Measurements from ENCODE around the gene MAN2A2.
A peak's percentile ranks its signal among the peaks of the same experiment; 100 is the strongest.

Gene MAN2A2

DNA sequence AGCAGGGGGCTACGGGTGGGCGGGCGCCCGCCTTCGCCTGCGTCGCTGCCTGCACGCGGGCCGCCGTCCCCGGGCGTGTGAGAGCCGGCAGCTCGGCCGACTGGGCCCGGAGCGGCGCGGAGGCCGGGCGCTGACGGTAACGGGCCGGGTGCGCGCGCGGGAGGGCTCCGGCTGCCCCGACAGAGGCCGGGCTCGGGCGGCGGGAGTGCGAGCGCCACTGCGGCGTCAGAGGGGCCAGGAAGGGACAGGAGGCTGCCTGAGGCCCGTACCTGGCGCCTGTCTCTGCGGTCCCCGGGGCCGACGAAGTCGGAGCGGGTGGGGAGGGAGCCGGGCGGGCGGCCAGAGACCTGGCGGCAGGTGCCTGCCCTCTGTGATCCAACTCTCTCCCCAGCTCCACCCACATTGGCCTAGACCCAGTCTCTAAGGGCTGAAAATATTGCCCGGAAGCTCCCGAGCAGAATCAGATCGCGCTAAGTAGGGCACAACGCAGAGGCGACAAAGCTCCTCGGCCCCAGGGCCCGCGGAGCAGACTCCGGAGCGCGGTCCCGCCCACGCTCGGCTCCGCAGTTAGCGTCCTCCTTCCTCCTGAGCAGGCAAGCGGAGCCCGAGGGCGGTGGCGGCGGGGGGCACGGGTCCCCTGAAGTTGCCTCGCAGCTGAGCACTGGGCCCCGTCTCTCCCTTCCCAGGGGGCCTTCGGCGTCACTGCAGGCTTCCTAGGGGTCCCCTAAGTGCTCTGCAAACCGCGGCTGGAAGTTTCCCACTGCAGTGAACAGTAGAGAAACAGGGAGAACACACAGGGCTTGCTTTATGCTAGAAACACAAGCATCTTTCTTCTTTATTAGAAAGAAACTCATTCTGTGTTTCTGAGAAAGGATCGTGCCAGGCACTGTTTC, at the start of gene MAN2A2:
TSS of gene MAN2A2 (plus strand) at position 463 of the 893 bp plus-strand sequence. CDS start 906 bp downstream, outside the sequence.
- peak within 1 kb of the TSS; percentile 73 for H3K4me3 ChIP-seq (ENCODE audit: low read depth, low read length)
- DNase-seq (ENCODE audit: low read depth): no peak

DNA sequence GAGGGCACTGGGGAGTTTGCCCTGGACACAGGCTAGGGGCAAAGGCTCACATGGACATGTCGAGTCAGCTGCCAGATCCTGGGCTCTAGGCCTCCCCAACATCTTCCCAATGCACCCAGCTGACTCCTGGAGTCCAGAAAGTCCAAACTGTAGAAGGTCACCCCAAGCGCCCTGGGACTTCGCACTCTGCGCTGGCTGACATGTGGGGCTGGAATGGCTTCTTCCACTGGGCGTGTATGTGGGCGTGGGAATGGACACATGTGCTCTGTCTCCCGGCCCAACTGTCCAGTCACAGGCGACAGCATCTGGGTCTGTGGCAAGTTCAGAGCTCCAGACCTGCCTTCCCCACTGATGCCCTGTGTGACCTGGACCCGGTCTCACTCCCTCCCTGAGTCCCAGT, 48.0 kb upstream of the MAN2A2 start:
- H3K4me3 ChIP-seq (ENCODE audit: low read depth, low read length): no peak overlapping the region
- no peak for DNase-seq (ENCODE audit: low read depth)

DNA sequence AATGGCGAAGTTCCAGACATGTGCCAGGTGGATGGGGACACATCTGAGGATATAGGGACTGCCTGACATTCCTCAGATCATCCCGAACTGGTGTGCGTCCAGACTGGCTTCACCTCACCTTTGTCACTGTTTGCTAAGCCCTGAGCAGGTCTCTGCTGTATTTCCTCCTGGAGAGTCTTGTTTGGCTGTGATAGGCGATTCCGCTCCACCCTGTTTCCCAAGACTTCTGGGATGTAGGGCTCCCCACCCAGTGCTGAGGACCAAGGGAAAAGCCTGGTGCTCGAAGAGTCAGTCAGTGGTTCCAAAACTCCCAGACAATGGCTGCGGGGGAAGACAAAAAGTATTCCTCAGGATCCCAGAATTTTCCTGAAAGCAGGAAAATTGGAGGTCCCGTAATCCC, 45.8 kb upstream of the MAN2A2 start:
- no peak overlapping the region for H3K4me3 ChIP-seq (ENCODE audit: low read depth, low read length)
- DNase-seq (ENCODE audit: low read depth): no peak

DNA sequence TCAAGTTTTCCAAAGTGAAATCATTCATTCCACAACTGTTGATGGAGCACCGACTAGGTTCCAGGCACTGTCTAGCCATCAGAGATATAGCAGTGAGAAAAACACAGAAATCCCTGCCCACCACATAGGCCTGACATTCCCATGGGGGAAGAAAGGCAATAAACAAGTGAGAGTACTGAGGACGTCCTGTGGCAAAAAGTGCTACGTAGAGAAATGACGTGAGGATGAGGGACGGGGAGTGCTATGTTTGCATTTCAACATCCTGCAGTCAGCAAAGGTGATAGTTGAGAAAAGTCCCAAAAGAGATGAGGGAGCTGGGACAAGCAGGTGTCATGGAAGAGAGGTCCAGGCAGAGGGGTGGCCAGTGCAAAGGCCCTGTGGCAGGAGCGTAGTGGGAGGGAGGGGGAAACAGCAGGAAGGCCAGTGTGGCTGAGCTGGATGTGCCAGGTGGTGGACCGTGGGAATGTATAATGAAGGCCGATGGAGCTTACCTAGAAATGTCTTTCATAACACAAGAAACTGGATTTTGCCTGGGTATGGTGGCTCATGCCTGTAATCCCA, 45.1 kb upstream of the MAN2A2 start:
- DNase-seq (ENCODE audit: low read depth): no peak

DNA sequence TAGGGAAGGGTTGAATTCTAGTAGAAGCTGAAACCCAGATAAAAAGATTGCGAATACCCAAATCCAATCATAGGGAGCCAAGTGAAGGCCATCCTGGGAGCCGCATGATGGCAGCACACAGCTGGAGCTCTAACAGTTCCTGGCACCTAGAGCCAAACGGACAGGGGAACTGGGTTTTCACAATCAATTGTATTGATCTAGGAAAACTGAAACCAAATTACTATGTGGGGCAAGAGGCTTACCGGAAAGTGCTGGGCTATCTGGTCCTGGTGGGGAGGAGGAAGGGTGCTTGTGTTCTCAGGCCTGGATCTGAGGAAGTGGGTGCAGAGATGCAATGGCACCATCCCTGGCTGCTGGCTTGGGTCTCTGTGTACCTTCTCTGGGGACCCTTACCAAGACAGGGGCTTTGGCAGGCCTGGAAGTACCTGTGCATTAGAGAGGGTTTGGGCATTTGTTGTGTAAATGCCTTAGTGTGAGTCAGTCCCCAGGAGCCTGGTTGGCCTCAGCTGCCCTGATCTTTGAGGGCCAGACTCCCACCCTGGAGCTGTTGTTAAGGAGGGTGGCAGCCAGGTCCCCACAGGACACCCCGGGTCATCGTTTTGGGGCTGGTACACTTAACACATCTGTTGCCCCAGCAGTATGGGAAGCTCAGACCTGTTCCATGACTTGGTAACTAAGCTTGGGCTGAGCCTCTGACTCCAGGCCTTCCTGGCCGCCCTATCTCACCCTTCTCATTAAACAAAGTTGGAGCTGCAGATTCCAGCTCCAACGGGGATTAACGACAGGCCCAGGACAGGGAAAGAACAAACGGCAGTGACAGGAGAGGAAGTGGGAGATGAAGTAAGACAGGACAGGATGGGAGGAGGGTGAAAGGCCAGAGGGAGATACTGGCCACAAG, 43.6 kb upstream of the MAN2A2 start:
- no peak for DNase-seq (ENCODE audit: low read depth)
- no peak overlapping the region for H3K4me3 ChIP-seq (ENCODE audit: low read depth, low read length)

More for the DNA sequence above, 45.1 kb upstream of the MAN2A2 start:
- no peak overlapping the region for H3K4me3 ChIP-seq (ENCODE audit: low read depth, low read length)

DNA sequence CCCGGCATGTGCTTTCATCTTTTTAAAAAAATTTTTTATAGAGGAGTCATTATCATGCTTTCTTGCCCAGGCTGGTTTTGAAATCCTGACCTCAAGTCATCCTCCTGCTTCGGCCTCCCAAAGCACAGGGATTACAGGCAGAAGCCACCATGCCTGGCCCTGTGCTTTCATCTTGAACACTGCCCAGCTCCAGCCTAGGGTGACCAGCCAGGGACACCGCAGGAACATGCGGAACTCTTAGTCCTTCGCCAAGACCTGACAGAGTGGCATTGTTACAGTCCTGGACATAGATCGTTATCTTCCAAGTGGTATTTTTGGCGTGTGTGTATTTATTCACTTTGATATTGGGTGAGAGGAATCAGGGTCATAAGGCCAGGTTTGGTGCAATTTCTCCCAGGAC, 42.7 kb upstream of the MAN2A2 start:
- no peak for DNase-seq (ENCODE audit: low read depth)
- no peak overlapping the region for H3K4me3 ChIP-seq (ENCODE audit: low read depth, low read length)

DNA sequence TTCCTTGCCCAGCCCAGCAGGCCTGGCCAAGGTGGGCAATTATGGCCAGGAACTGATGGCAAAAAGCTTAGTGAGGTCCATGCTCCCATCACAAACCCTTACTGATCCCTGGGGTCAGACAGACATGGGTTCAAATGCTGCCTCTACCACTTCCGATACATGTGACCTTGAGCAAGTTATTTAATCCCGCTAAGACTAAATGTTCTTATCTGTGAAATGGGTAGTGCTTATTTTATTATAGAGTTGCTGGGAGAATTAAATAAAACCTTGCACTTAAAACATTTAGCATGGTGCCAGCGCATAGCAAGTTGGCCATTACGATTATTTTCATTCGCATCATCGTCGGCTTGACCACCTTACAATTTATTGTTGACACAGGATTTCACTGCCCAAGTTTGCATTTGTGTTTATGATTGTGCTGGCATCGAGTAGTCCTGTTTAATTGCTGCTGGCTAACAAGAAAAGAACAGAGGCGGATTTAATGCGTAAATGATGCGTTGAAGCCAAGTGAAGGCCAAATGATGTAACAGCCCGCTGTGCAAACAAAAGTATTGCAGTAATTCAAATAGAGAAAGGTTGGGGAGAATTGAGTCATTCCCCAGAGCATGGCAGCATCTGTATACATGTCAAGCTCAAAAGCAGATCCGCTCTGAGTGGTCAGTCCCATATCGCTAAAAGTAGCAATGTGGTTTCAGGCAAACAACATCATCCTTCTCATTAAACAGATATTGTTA, 42.0 kb upstream of the MAN2A2 start:
- H3K4me3 ChIP-seq (ENCODE audit: low read depth, low read length): no peak overlapping the region
- no peak for DNase-seq (ENCODE audit: low read depth)

DNA sequence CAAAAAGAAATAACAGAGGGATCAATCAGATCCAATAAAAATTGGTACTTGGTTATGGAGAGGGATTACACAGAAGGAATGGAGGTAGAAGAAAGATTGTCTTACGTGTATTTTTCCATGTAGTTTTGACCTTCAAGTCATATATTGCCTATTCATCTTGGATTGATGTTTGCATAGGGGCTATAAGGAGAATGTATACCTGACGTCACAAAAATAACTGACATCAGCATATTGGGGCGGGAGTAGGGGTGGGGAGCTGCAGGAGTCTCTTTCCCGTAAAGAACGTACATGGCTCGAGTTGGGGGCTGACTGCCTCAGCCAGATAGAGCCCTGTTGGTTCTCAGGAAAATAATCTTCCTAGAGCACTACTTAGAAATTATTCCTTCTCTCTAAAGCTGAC, 40.6 kb upstream of the MAN2A2 start:
- no peak for DNase-seq (ENCODE audit: low read depth)
- H3K4me3 ChIP-seq (ENCODE audit: low read depth, low read length): no peak overlapping the region

DNA sequence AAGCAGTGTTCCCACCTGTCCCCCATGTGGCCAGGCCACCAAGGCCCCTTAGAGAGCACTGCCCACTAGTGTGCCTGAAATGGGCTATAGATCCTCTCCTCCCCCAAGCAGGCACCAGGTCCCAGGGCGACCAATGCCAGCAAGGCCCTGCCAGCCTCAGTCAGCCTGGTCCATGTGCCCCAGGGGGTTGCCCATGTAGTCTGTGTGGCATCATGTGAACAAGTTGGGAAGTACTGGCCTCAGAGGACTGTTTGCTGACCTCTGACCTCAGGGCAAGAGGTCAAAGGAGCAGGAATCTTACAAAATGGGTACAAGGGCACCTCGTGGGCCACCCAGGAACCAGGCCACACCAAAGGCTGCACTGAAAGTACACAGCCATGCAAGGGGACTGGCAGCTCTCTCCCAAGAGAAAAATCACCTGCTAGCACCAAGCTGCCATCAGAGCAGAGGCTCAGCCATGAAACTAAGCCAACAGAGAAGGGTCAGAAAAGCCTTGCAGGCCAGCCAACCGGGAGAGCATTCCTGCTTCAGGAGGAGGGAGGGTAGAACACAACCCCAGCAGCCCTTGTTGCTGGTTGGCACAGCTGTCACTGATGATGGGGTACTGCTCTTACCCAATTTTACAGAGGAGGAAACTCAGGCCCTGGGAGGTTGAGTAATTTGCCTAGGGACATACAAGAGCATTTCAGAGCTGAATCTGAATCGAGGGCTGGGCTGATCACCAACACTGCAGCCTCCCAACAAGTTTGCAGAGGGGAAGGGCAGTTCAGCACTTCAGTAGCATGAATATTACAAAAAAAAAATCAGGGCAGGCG, 39.9 kb upstream of the MAN2A2 start:
- no peak for DNase-seq (ENCODE audit: low read depth)
- H3K4me3 ChIP-seq (ENCODE audit: low read depth, low read length): no peak overlapping the region

DNA sequence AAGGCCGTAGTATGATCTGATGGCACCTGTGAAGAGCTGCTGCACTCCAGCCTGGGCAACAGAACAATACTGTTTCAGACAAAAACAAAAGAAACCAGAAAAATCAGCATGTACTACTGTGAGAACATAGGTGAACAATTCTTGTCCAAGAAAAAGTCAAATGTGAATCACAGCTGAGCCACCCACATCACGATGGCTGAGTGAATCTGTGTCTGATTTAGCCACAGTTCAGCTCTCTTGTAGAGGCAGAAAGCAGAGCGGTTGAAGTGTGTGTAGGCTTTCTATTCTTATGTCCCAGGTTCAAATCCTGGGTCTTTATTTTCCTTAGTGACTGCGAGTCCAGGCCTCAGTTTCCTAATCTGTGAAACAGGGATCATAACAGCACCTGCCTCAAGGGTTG, 39.1 kb upstream of the MAN2A2 start:
- no peak overlapping the region for H3K4me3 ChIP-seq (ENCODE audit: low read depth, low read length)
- DNase-seq (ENCODE audit: low read depth): no peak

DNA sequence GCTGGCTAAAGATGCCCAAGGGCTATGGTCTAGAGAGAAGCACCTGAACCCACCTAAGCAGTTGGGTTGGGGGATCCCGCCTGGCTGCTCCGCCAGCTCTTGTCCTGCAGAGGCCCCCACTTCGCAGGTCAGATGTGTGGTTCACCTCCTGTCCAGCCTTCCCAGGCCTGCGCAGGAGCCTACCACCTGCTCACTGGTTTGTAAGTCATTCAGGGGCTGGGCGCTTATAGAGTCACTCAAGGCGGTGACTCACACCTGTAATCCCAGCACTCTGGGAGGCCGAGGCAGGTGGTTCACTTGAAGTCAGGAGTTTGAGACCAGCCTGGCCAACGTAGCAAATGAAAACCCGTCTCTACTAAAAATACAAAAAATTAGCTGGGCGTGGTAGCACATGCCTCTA, 38.6 kb upstream of the MAN2A2 start:
- no peak overlapping the region for H3K4me3 ChIP-seq (ENCODE audit: low read depth, low read length)
- DNase-seq (ENCODE audit: low read depth): no peak

DNA sequence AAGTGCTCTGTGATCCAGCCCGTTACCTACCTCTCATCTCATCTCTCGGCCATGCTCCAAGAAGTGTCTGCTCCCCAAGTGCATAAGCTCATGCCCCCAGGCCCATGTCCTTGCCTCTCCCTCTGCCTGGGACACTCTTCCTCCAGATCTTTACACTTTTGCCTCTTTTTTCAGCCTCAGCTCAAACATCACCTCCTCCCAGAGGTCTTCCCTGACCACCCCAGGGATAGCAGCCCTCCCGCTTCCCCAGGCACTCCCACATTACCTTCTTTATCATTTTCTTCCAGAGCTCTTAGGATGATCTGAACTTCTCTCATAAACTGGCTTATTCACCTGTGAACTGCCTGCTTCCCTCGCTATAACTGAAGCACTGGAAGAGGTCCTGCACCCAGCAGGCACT, 37.4 kb upstream of the MAN2A2 start:
- DNase-seq (ENCODE audit: low read depth): no peak

DNA sequence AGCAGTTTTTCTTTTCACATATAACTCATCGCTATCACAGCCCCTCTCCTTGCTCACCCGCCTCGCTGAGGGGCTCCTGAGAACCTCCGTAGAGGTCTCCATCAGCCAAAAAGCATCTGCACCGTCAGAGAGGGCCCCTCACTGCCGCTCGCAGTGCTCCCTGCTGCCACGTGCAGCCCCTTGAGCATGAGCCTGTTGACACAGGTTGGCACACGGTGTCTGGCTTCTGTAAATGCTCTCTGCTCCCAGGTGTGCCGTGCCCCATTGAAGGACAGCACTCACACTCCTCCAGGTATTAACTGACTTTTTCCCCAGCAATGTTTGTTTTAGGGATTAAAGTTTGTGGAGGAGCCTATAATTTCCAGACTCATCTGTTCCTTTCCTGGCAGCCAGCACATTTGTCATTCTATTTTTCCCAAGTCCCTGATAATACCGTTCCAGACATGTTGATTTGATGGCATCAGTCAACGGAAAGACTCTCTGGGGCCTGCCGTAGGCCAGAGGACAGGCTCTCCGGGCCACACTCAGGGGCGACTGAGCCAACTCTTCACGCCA, 36.9 kb upstream of the MAN2A2 start:
- no peak overlapping the region for H3K4me3 ChIP-seq (ENCODE audit: low read depth, low read length)
- DNase-seq (ENCODE audit: low read depth): no peak

More for the DNA sequence above, 37.4 kb upstream of the MAN2A2 start:
- no peak overlapping the region for H3K4me3 ChIP-seq (ENCODE audit: low read depth, low read length)

DNA sequence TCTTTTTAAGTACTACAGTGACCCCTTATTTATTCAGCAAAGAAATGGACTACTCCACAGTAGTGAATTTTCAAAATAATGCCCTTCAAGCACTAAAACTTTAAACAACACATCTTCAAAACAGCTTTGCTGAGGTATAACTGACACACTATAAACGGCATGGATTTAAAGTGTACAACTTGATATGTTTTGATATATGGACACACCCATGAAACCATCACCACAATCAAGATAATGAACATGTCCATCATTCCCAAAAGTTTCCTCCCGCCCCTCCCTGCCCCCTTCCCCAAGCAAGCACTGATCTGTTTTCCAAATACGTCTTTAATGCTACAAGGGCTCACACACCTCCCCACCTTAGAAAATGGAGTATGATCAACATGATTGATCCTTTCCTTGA, 36.3 kb upstream of the MAN2A2 start:
- H3K4me3 ChIP-seq (ENCODE audit: low read depth, low read length): no peak overlapping the region
- DNase-seq (ENCODE audit: low read depth): no peak

DNA sequence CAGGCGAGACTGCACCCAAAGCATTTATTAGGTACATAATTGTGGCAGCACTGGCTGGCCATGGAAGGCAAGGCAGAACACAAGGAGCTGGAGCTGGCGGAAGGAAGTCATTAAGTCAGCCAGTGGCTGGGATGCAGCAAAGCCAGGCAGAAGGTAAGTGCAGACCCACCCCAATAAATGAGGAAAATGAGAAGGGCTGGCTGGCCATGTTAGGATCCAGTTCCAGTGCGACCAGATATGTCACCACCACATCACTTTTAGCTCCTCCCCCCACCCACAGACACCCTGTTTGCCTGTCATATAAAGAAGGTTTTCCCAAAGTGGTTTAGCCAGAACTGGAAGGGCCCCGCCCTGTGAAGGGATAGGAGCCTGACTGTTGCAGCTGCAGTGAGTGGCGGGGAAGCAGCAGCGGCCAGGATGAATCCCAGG, 34.8 kb upstream of the MAN2A2 start, which contains the start of gene FURIN:
TSS of gene FURIN (plus strand) at position 328 of the 429 bp plus-strand sequence. CDS start 7,153 bp downstream, outside the sequence.
- H3K4me3 ChIP-seq (ENCODE audit: low read depth, low read length): no peak within 1 kb of the TSS
- DNase-seq (ENCODE audit: low read depth): no peak

DNA sequence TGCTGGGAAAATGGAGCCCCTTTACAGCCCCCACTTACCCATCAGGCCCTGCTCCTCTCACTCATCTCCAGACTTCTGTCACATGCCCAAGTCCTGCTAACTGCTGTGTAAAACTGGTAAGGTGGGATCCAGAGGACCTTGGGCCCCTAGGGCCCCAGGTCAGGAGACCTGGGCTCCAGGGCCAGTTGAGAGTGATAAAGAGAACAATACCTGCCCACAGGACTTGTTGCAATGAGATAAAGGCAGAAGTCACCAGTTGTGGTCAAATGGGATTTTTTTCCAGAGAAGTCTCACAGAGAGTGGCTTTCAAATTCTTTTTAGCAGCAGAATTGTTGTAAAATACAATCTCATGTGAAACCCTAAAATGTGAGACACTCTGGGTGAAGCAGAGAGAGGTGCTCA, 34.0 kb upstream of the MAN2A2 start:
- H3K4me3 ChIP-seq (ENCODE audit: low read depth, low read length): no peak overlapping the region
- no peak for DNase-seq (ENCODE audit: low read depth)

DNA sequence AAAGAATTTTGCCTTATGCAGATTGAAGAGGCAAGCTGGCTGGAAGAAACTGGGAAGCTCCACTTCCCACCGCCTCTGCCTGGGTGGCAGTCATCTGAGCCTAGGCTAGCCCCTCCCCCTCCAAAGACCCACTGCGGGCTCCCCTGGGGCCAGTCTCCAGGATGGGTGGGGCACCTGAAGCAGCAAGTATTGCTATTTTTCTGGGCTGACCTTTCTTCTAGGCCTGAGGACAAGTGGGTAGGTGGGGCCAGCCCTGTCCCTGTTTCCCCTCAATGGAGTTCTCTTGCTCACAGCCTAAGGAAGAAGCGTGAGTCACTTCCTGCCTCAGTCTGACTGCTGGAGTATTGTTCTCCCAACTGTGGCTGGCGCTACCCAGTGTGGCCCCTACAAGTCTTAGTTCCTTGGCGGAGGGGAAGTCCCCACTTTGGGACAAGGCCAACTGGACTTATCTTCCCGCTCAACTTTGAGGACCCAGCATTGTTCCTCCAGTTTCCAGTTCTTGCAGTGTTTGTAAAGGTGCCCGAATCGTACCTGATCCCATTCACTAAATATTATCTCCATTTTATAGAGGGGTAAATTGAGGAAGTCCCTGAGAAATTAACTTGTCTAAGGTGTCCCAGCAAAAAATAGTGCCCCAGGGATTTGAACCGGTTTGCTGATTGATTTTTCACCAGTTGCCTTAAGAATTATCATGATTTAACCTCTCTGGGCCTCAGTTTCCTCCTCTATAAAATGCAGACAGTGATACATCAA, 33.3 kb upstream of the MAN2A2 start:
- no peak overlapping the region for H3K4me3 ChIP-seq (ENCODE audit: low read depth, low read length)
- DNase-seq (ENCODE audit: low read depth): peak; percentile 66

All from skeletal muscle cell (primary cell).